SIG-M5 (cell line): ENCODE measurements around the gene KIAA0586.
"Not testable (repeated sequence)": the region's sequence is repeated elsewhere in the genome, so short reads cannot be mapped to it uniquely, and the experiment has no call there.

Experiments
- DNase-seq: peaks from one replicate; lab custom pipeline; 2025; lab: John Stamatoyannopoulos, UW

Gene KIAA0586

GRCh38 chr14:58427281-58428117 is at the start of gene KIAA0586, which contains the start of gene TIMM9:
TSS of gene KIAA0586 (plus strand) at chr14:58427719. CDS start at chr14:58428265, 546 bp downstream.
TSS of gene TIMM9 (minus strand) at chr14:58427531. CDS start at chr14:58411945, 15,586 bp downstream.
- DNase-seq: peak; percentile 89

- DNase-seq: no peak
Observed at GRCh38 chr14:58390830-58391229, 36.7 kb upstream of the KIAA0586 start.

GRCh38 chr14:58395562-58395811 is 32.0 kb upstream of the KIAA0586 start:
- no peak for DNase-seq

- DNase-seq: no peak
Observed at GRCh38 chr14:58395812-58396788, 31.4 kb upstream of the KIAA0586 start, which contains the start of gene TOMM20L. TSS of gene TOMM20L (plus strand) at chr14:58395930. CDS start at chr14:58395958, 28 bp downstream.

GRCh38 chr14:58397156-58397555 is 30.4 kb upstream of the KIAA0586 start:
- DNase-seq: no peak

GRCh38 chr14:58398495-58398894 is 29.0 kb upstream of the KIAA0586 start:
- DNase-seq: no peak

GRCh38 chr14:58398895-58399294 is 28.6 kb upstream of the KIAA0586 start:
- no peak for DNase-seq

- no peak for DNase-seq
Observed at GRCh38 chr14:58401587-58401986, 25.9 kb upstream of the KIAA0586 start.

- no peak for DNase-seq
Observed at GRCh38 chr14:58408681-58409215, 18.8 kb upstream of the KIAA0586 start.

GRCh38 chr14:58414845-58415244 is 12.7 kb upstream of the KIAA0586 start:
- no peak for DNase-seq

GRCh38 chr14:58415636-58416547 is 11.6 kb upstream of the KIAA0586 start:
- no peak for DNase-seq

GRCh38 chr14:58416934-58417333 is 10.6 kb upstream of the KIAA0586 start:
- DNase-seq: not testable (repeated sequence)

- peak; percentile 1 for DNase-seq
Observed at GRCh38 chr14:58426670-58427280, 744 bp upstream of the KIAA0586 start.

GRCh38 chr14:58428118-58428683 is 682 bp downstream of the KIAA0586 start:
- no peak for DNase-seq

GRCh38 chr14:58430156-58430555 is 2.6 kb downstream of the KIAA0586 start:
- DNase-seq: no peak

GRCh38 chr14:58439476-58439875 is 12.0 kb downstream of the KIAA0586 start:
- DNase-seq: no peak

- no peak for DNase-seq
Observed at GRCh38 chr14:58444627-58445026, 17.1 kb downstream of the KIAA0586 start.

- DNase-seq: no peak
Observed at GRCh38 chr14:58455593-58456265, 28.2 kb downstream of the KIAA0586 start.

- no peak for DNase-seq
Observed at GRCh38 chr14:58460772-58461171, 33.3 kb downstream of the KIAA0586 start.

- no peak for DNase-seq
Observed at GRCh38 chr14:58463147-58463546, 35.6 kb downstream of the KIAA0586 start.
